GM12874 (cell line): ENCODE measurements around the gene CCT4.

Source experiments
- TF ChIP-seq, protein P1 (sequence below): IDR thresholded peaks from 2 replicates; pipeline ENCODE4 v1.5.1; 2011; ENCODE audit warnings: low read depth, mild to moderate bottlenecking, control low read depth, low read length, moderate library complexity; ENCODE audit not compliant: insufficient read depth

Gene CCT4

GRCh38 chr2:61888267-61889055, at the start of gene CCT4:
TSS of gene CCT4 (minus strand) at chr2:61888656. CDS start at chr2:61888507, 149 bp downstream.
- TF ChIP-seq, protein P1, sequence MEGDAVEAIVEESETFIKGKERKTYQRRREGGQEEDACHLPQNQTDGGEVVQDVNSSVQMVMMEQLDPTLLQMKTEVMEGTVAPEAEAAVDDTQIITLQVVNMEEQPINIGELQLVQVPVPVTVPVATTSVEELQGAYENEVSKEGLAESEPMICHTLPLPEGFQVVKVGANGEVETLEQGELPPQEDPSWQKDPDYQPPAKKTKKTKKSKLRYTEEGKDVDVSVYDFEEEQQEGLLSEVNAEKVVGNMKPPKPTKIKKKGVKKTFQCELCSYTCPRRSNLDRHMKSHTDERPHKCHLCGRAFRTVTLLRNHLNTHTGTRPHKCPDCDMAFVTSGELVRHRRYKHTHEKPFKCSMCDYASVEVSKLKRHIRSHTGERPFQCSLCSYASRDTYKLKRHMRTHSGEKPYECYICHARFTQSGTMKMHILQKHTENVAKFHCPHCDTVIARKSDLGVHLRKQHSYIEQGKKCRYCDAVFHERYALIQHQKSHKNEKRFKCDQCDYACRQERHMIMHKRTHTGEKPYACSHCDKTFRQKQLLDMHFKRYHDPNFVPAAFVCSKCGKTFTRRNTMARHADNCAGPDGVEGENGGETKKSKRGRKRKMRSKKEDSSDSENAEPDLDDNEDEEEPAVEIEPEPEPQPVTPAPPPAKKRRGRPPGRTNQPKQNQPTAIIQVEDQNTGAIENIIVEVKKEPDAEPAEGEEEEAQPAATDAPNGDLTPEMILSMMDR, result no peak

GRCh38 chr2:61937886-61938285, 49.4 kb upstream of the CCT4 start:
- TF ChIP-seq, protein P1, result no peak

DNA sequence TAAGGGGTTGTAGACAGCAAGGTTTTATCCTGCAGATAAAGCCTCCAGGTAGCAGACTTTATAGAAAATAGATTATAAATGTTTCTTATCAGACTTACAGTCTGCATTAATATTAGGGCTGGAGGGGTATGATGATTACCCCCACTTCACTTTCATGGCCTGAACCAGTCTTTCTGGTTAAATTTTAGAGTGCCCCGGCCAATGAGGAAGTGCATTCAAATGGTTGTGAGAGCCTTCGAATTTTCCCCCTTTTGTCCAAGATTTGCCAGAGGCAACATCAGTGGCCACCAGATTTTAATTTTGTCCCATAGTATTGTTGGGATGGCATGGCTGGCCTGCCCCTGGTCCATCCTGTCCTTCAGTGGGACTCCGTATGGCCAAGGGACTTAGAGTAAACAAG, 48.6 kb upstream of the CCT4 start:
- TF ChIP-seq, protein P1, result no peak

- TF ChIP-seq, protein P1, result no peak
Observed at GRCh38 chr2:61928826-61929461, 40.5 kb upstream of the CCT4 start.

GRCh38 chr2:61926531-61927477, 38.3 kb upstream of the CCT4 start:
- TF ChIP-seq, protein P1, result no peak

DNA sequence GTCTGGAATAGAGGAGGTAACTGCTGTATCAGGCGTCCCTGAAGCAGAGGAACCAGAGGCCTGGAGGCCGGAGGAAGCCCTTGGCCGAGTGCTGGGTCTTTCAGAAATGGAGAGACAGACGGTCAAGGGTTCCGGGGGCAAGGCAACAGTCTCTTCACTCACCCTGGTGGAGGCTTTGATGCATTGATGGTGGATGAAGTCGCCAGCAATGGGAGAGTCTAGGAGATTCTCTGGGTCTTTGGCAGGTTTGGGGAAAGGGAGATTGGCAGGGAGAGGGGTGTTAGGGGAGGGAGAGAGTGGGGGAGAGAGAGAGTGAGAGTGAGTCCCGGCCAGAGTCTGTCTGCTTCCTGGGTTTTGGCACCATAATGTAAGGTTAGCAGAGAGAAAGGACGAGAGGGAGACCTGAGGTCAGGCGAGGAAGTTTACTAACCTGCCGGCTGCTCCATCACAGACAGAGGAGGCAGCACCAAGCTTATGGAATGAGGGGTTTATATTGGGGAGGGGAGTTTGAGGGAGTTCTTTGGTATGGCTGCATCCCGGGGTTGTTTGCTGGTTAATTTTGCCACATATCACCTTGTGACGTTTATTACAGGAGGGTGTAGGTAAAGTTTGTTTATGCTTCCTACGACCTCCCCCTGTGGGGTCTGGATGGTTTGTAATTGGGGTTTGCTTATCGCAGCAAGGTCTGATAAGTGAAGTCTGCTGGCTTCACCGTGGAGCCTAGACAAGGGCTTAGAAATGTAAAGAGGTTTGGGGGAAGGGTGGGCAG, 36.6 kb upstream of the CCT4 start:
- TF ChIP-seq, protein P1, result no peak
